ENCODE measurements around the gene GIT1. TPM values are rescaled to one million over a fixed set of nuclear protein-coding genes. Genes with fewer than 3 reads are reported as not detected.

The GIT1 gene
- total RNA-seq, 6 donors from 2014 or later = 34.6 to 88.4 (median 45.5) TPM

DNA sequence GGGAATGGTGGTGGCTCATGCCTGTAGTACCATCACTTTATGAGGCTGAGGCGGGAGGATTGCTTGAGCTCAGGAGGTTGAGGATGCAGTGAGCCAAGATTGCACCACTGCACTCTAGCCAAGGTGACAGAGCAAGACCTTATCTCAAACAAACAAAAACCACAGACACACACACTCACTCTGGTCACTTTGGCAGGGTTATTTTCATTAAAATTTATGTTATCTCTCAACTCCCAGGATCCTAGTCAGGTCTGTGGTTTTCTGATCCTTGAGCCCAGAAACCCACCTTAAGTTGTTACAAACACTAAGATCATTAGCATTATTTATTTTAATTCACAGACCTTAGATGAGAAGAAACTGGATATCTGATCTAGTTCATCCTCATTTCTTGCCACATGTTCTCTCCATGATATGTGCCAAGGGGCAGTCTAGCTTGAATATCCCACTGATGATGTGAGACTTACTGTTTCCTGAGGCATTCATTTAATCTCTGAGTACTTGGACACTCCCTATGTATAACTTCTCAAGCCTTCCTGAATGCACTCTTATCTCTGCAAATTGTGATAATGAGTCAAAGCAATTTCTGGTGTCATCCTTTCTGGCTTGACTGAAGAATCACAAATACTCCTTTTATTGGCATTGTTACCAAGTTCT lies 32.2 kb downstream of the GIT1 start:
- 83 to 86% methylated on average over 1 of the region's 1 CpG for WGBS, 2 donors
- Histone ChIP-seq H3K9me3 (no peaks in the 10 kb centered on the region), H3K36me3 (peaks cover 0 to 1% (median under 1%) of the 10 kb centered on the region in 4 donors), H3K27me3 (no peaks in the 10 kb centered on the region), H3K4me1 (peaks cover 9 to 13% (median 13%) of the 10 kb centered on the region in 4 donors), H3K4me3 (no peak overlapping the region), H3K27ac (no peak overlapping the region)
- DNase-seq = no peak
- TF ChIP-seq POLR2A (IDR thresholded peaks at IDR 0.05) (no peak), EP300 (IDR thresholded peaks at IDR 0.05) (no peak), POLR2AphosphoS5 (IDR thresholded peaks at IDR 0.05) (no peak)
- ATAC-seq (ENCODE audit: low FRiP score in 2 of 2) = peak in 1 of 2 donors; percentile 35

DNA sequence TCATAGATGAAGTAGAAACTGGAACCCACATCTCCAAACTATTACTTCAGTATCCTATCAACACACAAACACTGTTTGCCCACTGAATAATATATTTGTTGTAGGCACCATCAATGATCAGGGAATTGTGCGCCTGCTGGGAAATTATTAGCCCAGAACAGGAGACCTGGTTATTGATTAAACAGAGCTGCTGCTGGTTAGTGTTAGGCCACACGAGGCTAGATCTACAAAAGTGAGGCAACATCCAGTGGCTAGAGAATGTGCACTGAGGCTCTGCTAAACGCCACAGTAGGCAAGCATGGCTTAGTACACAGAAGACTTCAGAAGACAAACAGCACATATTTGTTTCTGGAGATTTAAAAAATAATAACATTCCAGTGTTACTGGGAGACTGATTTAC lies 33.6 kb downstream of the GIT1 start:
- ATAC-seq (ENCODE audit: low FRiP score in 2 of 2) = no peak
- H3K27ac ChIP-seq = no peak overlapping the region
- no peak overlapping the region for H3K4me3 ChIP-seq
- no peaks in the 10 kb centered on the region for H3K9me3 ChIP-seq
- no peak for DNase-seq
- 71 to 79% methylated on average over 3 of the region's 3 CpGs for WGBS, 2 donors
- H3K4me1 ChIP-seq = peaks cover 0 to 4% (median 0%) of the 10 kb centered on the region in 4 donors
- TF ChIP-seq POLR2A (IDR thresholded peaks at IDR 0.05) (no peak), POLR2AphosphoS5 (IDR thresholded peaks at IDR 0.05) (no peak), EP300 (IDR thresholded peaks at IDR 0.05) (no peak)
- TF ChIP-seq, protein P1, sequence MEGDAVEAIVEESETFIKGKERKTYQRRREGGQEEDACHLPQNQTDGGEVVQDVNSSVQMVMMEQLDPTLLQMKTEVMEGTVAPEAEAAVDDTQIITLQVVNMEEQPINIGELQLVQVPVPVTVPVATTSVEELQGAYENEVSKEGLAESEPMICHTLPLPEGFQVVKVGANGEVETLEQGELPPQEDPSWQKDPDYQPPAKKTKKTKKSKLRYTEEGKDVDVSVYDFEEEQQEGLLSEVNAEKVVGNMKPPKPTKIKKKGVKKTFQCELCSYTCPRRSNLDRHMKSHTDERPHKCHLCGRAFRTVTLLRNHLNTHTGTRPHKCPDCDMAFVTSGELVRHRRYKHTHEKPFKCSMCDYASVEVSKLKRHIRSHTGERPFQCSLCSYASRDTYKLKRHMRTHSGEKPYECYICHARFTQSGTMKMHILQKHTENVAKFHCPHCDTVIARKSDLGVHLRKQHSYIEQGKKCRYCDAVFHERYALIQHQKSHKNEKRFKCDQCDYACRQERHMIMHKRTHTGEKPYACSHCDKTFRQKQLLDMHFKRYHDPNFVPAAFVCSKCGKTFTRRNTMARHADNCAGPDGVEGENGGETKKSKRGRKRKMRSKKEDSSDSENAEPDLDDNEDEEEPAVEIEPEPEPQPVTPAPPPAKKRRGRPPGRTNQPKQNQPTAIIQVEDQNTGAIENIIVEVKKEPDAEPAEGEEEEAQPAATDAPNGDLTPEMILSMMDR (IDR thresholded peaks at IDR 0.05) = no peak
- no peaks in the 10 kb centered on the region for H3K36me3 ChIP-seq
- no peaks in the 10 kb centered on the region for H3K27me3 ChIP-seq

DNA sequence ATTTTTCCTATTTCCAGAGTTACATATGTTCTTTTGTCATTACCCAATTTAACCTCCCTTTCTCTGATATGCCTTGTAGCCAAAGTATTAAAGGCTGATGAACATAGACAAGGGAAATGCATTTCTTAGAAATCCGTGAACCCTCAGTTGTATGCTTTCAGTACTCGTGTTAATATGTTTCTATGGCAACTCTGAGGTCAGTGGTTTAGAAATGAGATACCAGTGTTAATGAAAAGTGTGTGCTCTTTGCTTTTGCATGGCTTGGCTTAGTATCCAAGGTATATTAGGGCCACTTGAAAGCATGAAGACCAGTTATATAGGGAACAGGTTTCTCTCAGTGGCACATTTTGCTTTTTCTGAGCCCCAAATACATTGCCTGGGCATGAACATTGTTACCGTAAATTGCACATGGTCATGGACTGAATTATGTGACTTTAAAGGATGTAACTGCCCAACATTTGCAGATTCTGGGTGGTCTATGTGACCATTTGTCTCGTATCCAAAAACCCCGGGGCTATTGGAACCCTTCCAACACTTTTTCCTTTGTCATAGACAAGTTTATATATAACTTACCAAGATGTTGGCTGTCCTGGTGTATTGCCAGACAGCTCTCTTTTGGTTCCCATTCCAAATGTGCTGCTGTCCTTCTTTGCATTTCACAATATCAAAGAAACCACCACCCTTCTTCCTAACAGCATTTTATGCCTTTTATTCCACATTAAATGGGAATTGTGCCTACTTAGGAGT lies 40.1 kb downstream of the GIT1 start:
- Histone ChIP-seq H3K27me3 (no peaks in the 10 kb centered on the region), H3K4me3 (no peak overlapping the region), H3K27ac (no peak overlapping the region), H3K4me1 (peaks cover 0 to 7% (median 4%) of the 10 kb centered on the region in 4 donors), H3K9me3 (no peaks in the 10 kb centered on the region), H3K36me3 (peaks cover 0 to under 1% (median 0%) of the 10 kb centered on the region in 4 donors)
- TF ChIP-seq EP300 (IDR thresholded peaks at IDR 0.05) (no peak), POLR2A (IDR thresholded peaks at IDR 0.05) (no peak), POLR2AphosphoS5 (IDR thresholded peaks at IDR 0.05) (no peak)
- TF ChIP-seq, protein P1 (IDR thresholded peaks at IDR 0.05) = no peak
- DNase-seq (no peak), ATAC-seq (ENCODE audit: low FRiP score in 2 of 2) (no peak)
- WGBS, 2 donors = 31 to 42% methylated on average over 5 of the region's 5 CpGs

DNA sequence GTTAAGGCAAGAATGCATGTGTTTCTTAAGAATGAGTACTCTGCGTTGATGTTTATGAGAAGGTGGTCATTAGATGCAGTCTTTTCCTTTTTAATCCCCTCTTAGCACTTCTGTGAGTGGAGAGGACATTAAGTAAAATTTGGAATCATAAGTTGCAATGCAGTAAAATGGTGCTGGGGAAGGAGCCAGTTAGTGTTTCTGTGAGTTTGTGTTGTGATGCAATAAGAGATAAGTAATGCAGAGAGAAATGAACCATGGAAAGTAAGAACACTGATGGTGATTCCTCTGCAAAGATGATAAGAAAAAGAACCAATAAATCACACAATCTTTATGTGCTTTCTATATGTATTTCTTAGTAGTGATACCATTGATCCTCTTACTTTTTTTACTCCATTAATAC lies 42.6 kb downstream of the GIT1 start:
- H3K4me1 ChIP-seq = peaks cover 0 to 7% (median 4%) of the 10 kb centered on the region in 4 donors
- no peak overlapping the region for H3K4me3 ChIP-seq
- H3K27me3 ChIP-seq = no peaks in the 10 kb centered on the region
- 79 to 86% methylated on average over 1 of the region's 1 CpG for WGBS, 2 donors
- TF ChIP-seq POLR2AphosphoS5 (IDR thresholded peaks at IDR 0.05) = no peak
- TF ChIP-seq POLR2A (IDR thresholded peaks at IDR 0.05) = no peak
- TF ChIP-seq EP300 (IDR thresholded peaks at IDR 0.05) = no peak
- TF ChIP-seq, protein P1 (IDR thresholded peaks at IDR 0.05) = no peak
- no peaks in the 10 kb centered on the region for H3K9me3 ChIP-seq
- no peak overlapping the region for H3K27ac ChIP-seq
- ATAC-seq (ENCODE audit: low FRiP score in 2 of 2) (no peak), DNase-seq (no peak)
- H3K36me3 ChIP-seq = peaks cover 0 to 24% (median 21%) of the 10 kb centered on the region in 4 donors

DNA sequence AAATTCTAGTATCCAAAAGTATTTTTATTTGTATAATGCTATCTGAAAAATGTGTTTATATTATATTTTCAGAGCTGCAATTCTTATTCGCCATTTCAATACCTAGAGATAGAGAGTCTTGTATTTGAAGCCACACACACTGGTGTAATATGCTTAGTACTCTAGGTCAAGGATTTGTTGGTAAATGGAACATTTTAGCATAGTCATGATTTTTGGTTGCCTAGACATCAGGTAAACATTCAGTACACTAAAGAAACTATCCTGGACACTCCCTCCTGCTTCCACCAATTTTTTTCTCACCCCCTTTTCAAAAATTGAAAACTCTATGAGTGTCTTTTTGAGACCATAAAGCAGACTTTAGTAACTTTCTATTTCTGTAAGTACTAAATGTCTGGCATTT lies 43.4 kb downstream of the GIT1 start:
- Histone ChIP-seq H3K4me1 (peaks cover 0 to 7% (median 4%) of the 10 kb centered on the region in 4 donors), H3K27me3 (no peaks in the 10 kb centered on the region), H3K36me3 (peaks cover 0 to 32% (median 25%) of the 10 kb centered on the region in 4 donors), H3K27ac (no peak overlapping the region), H3K4me3 (no peak overlapping the region), H3K9me3 (no peaks in the 10 kb centered on the region)
- WGBS, 2 donors = 84 to 93% methylated on average over 1 of the region's 1 CpG
- ATAC-seq (ENCODE audit: low FRiP score in 2 of 2) (no peak), DNase-seq (no peak)
- TF ChIP-seq POLR2AphosphoS5 (IDR thresholded peaks at IDR 0.05) (no peak), EP300 (IDR thresholded peaks at IDR 0.05) (no peak), POLR2A (IDR thresholded peaks at IDR 0.05) (no peak)
- TF ChIP-seq, protein P1 (IDR thresholded peaks at IDR 0.05) = no peak
